ENCODE measurements around the gene EDRF1.

EDRF1 gene

DNA sequence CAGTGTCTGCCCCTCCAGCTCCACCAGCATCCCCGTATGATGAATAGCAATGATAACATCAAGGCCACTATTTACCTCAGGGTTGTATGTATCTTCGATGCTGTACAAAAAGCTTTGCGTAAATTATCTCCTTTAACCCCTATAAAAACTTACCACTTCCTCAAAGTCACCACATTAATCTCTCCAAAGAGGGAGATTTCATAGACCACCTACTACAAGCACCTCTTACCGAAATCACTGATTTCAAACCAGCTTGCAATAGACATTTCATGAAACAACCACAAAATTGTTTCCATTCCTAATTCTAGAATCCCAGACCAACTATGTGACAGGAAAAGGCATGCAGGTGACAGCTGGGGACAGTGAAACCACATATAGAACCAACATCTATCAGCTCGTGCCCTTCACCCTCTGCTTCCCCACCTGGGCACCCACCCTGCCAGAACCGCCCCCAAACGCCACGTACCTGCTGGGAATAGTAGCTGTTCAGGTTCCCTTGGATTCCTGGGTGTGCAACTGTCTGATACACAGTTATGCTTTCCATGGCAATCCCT is 76.2 kb downstream of the EDRF1 start:
- DNase-seq = no peak

DNA sequence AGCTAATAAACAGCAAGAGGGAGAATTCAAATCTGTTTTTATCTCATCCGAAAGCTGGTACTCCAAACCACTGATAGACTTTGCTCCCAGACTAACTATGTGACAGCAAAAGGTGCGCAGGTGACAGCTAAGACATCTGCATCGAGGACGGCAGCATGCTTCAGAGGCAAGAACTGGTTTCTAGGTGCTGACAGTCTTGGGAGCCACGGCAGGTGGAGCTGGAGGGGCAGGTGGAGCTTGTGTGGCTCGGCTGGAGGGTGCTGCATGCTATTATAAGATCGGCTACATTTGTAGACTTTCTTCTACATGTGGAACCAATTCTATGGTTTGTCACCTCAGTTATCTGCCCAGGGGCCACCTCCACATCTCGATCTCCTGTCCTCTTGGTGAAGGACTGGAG is 77.9 kb downstream of the EDRF1 start:
- no peak for DNase-seq

DNA sequence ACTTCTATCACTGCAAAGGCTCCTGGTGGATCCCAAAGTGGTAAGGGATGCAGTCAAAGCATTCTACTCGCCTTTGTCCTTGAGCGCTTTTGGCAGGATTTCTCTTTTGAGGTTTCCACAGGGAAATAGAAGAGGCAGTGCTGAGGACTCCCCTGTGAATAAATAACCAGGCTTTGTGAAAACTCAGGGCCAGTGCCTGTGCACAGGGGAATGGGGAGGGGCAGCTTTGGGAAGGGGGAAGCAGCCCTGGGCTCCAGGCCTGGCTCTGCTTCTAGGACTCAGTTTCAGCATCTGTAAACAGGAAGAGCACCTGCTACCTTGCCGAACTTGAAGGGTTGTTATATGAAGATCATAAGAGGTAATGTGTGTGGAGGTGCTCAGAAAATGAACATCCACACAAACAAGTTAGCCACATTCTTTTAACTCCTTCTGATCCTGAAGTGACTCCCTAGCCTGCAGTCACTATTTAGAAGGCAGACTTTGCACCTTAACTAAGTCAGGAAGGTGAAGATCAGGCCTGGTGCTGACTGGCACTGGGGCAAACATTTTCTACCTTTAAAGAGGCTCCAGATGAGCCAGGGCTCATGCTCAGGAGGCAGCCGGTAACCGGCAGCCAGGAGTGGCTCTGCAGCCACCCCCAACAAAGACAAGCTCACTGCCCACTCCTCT is 78.6 kb downstream of the EDRF1 start:
- no peak for DNase-seq

DNA sequence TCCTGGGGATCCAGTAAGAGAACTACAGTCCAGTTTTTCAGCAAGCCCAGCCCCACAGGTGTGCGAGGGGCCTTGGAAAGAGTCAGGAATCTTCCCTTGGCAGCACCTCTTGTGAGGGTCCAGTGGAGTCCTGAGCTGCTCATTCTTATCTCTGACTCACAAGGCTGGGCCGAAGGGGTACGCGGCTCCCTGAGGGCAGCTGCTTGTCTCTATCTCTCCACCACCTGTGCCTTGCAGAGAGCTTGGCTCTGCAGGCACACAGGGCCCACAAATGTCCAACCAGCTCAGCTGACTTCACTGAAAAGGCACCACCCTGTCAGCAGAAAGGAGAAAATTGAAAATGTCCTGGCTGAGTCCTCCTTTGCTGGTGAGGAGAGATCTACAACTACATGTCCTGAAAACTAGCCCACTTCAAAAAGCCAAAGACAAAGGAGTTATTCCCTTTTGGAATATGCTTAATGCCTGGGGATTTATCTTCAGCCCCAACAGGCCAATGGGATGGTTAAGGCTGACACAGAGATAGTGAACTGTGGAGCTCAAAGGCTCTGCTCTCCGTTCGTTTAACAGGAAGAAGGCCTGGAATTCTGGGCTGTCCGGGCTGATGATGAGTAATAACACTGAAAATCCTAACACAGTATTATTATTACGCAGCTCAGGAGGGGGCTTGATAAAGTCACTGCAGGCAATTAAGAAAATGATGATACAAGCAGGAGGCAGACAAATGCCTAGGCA is 80.1 kb downstream of the EDRF1 start:
- DNase-seq = no peak

DNA sequence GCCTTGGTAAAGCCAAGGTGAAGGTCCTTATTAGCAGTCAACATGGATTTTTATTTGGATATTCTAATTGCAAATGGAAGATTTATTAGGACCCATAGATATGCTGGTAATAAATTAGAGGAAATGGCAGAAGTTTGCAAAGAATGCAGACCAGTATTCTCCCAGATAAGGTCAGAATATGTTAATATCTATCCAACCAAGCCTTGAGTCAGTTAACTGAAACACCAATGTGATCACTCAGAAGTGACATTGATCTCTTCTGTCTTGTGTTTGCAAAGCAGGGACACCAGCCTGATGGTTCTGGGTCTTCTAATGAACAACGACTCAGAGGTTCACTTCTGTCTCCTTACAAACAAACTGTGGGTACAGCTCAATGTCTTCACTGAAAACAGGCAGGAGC is 82.1 kb downstream of the EDRF1 start:
- no peak for DNase-seq

DNA sequence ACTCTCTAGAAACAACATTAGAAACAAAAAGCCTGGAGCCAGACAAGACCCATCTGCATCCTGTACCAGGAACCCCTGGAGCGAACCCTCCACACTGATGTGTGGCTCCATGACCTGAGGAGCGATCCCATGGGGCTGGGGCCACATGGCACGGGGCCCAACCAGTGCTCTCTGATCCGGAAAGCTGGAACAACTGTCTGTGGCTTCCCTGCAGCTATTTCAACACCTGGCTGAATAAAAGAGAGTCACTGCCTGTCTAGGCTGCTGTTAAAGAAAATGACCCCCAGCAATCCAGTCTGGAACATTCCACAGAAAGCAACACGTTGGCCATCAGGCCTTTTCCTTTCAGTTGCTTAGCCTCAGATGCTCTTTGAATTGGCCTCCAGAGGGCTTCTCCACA is 82.6 kb downstream of the EDRF1 start:
- DNase-seq = no peak

DNA sequence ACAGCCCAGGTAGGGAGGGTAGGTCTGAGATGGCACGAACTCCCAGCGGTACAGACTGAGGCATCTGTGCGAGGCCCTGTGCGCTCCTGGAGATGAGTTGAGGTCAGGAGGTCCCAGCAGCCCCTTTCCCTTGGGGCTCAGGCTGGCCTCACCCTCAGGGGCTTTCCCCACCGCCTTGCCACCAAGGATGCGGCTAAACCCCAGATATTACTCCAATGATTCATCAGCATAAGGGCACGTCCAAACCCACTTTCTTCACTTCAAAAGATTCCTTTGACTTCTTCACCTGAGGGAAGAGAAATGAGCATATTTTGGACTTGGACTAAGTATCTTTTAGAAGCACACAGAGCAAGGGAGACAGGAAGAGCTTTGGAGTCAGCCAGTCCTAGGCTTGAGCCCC is 83.2 kb downstream of the EDRF1 start:
- DNase-seq = no peak

DNA sequence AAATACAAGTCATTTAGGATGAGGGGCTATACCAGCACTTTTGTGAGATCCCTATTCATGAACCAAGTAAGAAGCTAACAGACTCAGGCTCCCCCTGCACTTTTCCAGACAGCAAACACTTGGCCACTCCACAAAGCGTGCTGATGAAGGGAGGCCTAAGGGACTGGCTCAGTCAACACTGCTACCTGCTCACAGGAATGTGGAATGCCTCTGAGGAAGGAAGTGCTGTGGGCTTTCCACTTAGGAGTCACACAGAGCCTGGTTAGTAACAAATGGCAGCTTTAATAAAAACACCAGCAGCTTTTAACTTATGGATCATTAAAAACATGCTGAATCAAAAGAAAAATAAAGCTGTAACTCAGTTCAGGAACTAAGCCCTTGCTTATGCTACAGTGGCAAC is 88.5 kb downstream of the EDRF1 start:
- DNase-seq = no peak

DNA sequence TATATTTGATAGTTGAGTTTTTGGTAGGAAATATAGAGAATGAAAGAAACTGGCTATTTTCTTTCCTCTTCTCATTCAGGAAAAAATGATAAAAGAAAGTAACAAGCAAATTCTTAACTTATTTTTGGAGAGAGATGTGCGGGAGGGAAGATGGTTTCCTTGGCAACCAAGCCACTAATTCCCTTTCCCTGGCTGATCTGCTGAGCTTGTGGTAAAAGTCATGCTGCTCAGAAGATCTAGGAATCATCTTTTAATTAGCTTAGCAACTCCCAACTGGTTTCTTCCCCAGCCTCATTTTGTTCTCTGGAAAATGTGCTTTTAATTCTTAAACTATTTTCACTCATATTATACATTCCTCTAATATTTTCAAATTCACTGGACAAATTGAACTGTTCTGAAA is 91.7 kb downstream of the EDRF1 start:
- DNase-seq = no peak

DNA sequence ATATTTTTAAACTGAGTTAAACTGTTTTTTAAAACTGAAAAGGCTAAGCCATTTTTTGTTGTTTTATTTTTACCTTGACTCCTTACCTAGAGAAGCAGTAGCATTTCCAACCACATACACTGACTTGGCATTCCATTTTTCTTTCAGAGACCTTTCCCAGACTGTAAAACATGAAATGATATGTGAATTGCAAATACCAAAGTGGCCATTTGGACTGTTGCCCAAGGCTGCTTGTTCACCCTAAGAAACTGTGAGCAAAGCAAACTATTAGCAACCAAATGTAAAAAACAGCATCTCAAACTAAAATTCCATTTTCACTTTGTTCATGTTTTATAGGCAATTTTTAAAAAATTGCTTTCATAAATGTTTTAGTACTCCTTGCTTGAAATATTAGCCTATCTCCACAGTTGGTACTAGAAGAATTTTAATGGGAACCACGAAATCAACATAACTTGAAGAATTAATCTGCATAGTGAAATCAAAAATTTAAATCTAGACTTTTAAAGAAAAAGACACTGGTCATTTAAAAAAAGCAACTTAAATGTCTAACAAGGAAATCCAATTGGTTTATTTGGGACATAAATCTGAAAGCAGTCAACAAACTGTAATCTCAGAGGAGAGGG is 92.7 kb downstream of the EDRF1 start:
- DNase-seq = no peak
